Gastrocnemius medialis (tissue), 4 donors: ENCODE measurements around the gene NUTM2D. TPM values are rescaled to one million over a fixed set of nuclear protein-coding genes. Genes with fewer than 3 reads are reported as not detected.
"Not testable (repeated sequence)": the region's sequence is repeated elsewhere in the genome, so short reads cannot be mapped to it uniquely, and the experiment has no call there.

ENCODE experiments used
- ATAC-seq, 2 donors: fragments of 150-250 bp; one replicate each; pipeline ENCODE4 v1.9.1; 2016
- DNase-seq, 2 donors: peaks; one replicate each; pipeline ENCODE4 v3.0.0-alpha.2; 2019
- H3K27ac ChIP-seq, 4 donors: fragments of 200-600 bp; sonication (generic); 1 replicate in 1 of 4; 2 replicates in 3 of 4; pipeline ENCODE4 v1.5.1; 2016 to 2018; ENCODE audit warnings: mild to moderate bottlenecking in 2 of 4, moderate library complexity in 1 of 4
- H3K27me3 ChIP-seq, 3 donors: fragments of 200-600 bp; sonication (generic) in 2 of 3; 1 replicate in 1 of 3; 2 replicates in 2 of 3; pipeline versions ENCODE4 v1.5.1 to v1.6.0; 2016 to 2019; ENCODE audit warnings: mild to moderate bottlenecking in 1 of 3, moderate library complexity in 1 of 3
- H3K36me3 ChIP-seq, 2 donors: fragments of 200-600 bp; sonication (generic) in 1 of 2; one replicate each; pipeline ENCODE4 v1.5.1; 2017 to 2018
- H3K4me1 ChIP-seq, 2 donors: fragments of 200-600 bp; sonication (generic) in 1 of 2; one replicate each; pipeline ENCODE4 v1.5.1; 2016 to 2017; ENCODE audit warnings: mild to moderate bottlenecking in 2 of 2
- H3K4me3 ChIP-seq, 4 donors: fragments of 200-600 bp; sonication (generic) in 3 of 4; 1 replicate in 1 of 4; 2 replicates in 3 of 4; pipeline ENCODE4 v1.5.1; 2016 to 2019; ENCODE audit warnings: mild to moderate bottlenecking in 2 of 4
- H3K9me3 ChIP-seq, 3 donors: fragments of 200-600 bp; sonication (generic) in 2 of 3; 1 replicate in 1 of 3; 2 replicates in 2 of 3; pipeline ENCODE4 v1.5.1; 2016 to 2019
- in situ Hi-C, 4 donors: fragments of 200-750 bp; cut with MboI; loops; one replicate each; pipeline versions ENCODE4 v1.15.0 to v1.8.0; 2017; ENCODE audit warnings: low sequenced_read_pairs in 4 of 4
- intact Hi-C: fragments of 100-400 bp; cut with DNase I; formaldehyde crosslinking; loops from one replicate; pipeline ENCODE4 v1.15.1; 2023; ENCODE audit warnings: low total_unique reads
- total RNA-seq, 4 donors: library from RNA; depleted of rRNA; stranded (reverse); fragments of >200 nt; gene quantifications; one replicate each; pipeline versions ENCODE4 v1.1.0 to v1.2.3, GENCODE V29; 2016

The NUTM2D gene
- total RNA-seq, result 1 to 10 TPM in 2 of 4 donors, under 1 TPM in 2; 0.87 to 2.0 (median 1.1) TPM

DNA sequence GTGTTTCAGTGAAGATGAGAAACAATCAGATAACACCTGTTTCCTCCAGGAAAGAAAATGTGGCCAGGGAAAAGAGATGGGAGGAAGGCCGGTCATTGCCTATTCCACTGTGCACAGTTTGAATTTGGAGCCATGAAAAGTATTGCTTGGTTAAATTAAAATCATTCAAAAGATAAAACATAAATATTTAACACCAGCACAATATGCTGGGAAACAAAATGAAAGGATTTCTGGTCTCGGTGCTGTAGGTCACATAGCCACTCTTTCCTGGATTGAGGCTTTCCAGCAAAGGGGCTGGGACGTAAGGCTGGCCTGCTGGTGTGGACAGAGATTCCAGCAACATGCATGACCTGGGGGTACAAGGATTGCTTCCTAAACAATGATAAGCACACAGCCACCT, at the start of gene NUTM2D:
Gene NUTM2D (plus strand): TSS at position 301 of the 400 bp plus-strand sequence. CDS start 522 bp downstream, outside the sequence.
- H3K27ac ChIP-seq, intact Hi-C loops, DNase-seq, H3K4me1 ChIP-seq, H3K4me3 ChIP-seq, H3K9me3 ChIP-seq, H3K27me3 ChIP-seq, ATAC-seq, in situ Hi-C loops, H3K36me3 ChIP-seq: not testable (repeated sequence)

DNA sequence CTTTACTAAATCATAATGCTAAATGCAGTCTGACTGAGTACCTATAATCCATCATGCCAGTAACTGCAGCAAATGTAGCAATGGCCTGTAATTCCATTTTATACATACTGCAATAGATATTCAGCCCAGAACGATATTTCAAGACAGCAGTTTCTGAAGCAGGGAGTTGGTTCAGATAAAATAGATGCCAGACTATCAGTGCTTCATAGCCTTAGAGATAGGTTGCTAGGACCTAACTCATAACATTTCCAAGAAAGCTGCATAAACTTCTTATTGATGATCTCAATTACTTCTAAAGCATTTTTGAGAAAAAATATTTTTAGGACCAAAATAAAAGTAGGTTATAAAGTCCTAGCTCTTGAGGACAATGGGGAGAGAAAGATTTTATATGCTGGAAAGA, 48.8 kb upstream of the NUTM2D start:
- H3K27ac ChIP-seq, H3K4me1 ChIP-seq, in situ Hi-C loops, H3K9me3 ChIP-seq, H3K36me3 ChIP-seq, H3K27me3 ChIP-seq, DNase-seq, ATAC-seq, H3K4me3 ChIP-seq, intact Hi-C loops: not testable (repeated sequence)

GRCh38 chr10:87309657-87310056, 47.9 kb upstream of the NUTM2D start:
- H3K36me3 ChIP-seq, H3K27ac ChIP-seq, H3K27me3 ChIP-seq, DNase-seq, ATAC-seq, H3K4me1 ChIP-seq, intact Hi-C loops, in situ Hi-C loops, H3K9me3 ChIP-seq, H3K4me3 ChIP-seq: not testable (repeated sequence)

GRCh38 chr10:87311521-87311920, 46.0 kb upstream of the NUTM2D start:
- H3K27ac ChIP-seq, H3K4me3 ChIP-seq, in situ Hi-C loops, intact Hi-C loops, H3K9me3 ChIP-seq, H3K36me3 ChIP-seq, H3K27me3 ChIP-seq, DNase-seq: not testable (repeated sequence)
- H3K4me1 ChIP-seq, result peaks cover 0 to 18% of the 10 kb centered on the region in 2 donors
- ATAC-seq, result peak in 1 of 2 donors; percentile 46

DNA sequence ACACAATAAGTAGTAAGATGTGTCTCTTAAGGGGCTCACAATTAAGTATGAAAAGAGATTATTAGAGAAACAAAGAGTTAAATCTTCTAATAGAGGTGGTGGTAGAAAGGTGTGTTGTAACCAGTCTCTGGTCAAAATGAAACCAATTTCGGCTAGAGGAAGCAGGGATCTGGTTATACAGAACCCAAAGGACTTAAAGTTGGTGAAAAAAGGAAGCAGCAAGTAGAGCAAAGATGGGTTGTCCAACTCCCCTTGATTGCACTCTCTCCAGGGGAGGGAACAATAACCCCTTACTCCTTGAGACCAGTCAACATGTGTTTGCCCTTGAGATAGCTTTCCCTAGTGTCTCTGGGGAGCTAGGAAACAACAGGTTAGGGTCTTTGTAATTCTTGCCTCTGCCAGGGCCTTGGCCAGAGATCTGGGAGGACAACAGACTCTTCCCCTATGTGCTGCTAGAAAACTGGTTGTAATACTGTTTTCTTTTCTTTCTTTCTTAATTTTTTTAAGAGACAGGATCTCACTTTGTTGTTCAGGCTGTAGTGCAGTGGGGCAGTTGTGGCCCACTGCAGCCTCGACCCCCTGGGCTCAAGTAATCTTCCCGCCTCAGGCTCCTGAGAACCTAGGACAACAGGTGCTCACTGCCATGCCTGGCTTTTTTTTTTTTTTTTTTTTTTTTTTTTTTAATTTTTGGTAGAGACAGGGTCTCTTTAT, 43.7 kb upstream of the NUTM2D start:
- H3K27ac ChIP-seq, H3K27me3 ChIP-seq, H3K36me3 ChIP-seq, intact Hi-C loops, H3K4me3 ChIP-seq, ATAC-seq, H3K9me3 ChIP-seq, DNase-seq, in situ Hi-C loops: not testable (repeated sequence)
- peaks cover 0 to 18% of the 10 kb centered on the region in 2 donors for H3K4me1 ChIP-seq

GRCh38 chr10:87314360-87314973, 43.1 kb upstream of the NUTM2D start:
- H3K27me3 ChIP-seq, H3K4me3 ChIP-seq, intact Hi-C loops, H3K27ac ChIP-seq, H3K9me3 ChIP-seq, DNase-seq, in situ Hi-C loops, ATAC-seq, H3K36me3 ChIP-seq: not testable (repeated sequence)
- peaks cover 0 to 18% of the 10 kb centered on the region in 2 donors for H3K4me1 ChIP-seq

GRCh38 chr10:87321505-87321904, 36.0 kb upstream of the NUTM2D start:
- H3K4me3 ChIP-seq, H3K4me1 ChIP-seq, H3K27ac ChIP-seq, in situ Hi-C loops, H3K27me3 ChIP-seq, H3K36me3 ChIP-seq, H3K9me3 ChIP-seq, DNase-seq, ATAC-seq, intact Hi-C loops: not testable (repeated sequence)

DNA sequence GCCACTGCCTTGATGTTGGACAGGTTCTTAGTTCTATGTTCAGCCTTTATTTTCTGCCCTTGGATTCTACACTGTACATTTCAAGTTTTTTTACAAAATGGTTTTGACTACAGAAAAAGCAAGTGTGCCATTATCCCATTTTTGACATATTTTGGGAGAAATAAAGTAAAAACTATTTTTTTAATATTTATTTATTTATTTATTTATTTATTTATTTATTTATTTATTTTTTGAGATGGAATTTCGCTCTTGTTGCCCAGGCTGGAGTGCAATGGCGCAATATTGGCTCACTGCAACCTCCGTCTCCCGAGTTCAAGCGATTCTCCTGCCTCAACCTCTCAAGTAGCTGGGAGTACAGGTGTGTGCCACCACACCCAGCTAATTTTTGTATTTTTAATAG, 33.0 kb upstream of the NUTM2D start:
- H3K4me1 ChIP-seq, intact Hi-C loops, H3K27me3 ChIP-seq, in situ Hi-C loops, H3K27ac ChIP-seq, H3K36me3 ChIP-seq, DNase-seq, H3K4me3 ChIP-seq, H3K9me3 ChIP-seq, ATAC-seq: not testable (repeated sequence)

DNA sequence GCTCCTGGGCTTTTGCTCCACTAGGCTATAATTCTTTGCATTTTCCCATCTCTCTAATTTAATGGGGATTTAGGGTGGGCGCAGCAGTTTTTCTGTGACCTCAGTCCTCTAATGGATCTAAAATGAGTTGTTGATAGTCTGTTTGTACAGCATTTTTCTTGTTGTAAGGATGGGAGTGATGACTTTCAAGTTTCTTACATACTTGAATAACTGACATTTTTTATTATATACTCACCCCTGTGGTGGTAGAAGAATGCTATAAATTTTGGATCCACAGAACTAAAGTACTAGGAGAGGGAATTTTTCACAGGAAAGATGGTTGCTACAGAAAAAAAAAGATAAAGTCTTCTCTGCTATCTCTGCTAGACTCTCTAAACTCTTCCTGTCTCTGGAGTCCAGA, 29.6 kb upstream of the NUTM2D start:
- not testable (repeated sequence) for ATAC-seq

DNA sequence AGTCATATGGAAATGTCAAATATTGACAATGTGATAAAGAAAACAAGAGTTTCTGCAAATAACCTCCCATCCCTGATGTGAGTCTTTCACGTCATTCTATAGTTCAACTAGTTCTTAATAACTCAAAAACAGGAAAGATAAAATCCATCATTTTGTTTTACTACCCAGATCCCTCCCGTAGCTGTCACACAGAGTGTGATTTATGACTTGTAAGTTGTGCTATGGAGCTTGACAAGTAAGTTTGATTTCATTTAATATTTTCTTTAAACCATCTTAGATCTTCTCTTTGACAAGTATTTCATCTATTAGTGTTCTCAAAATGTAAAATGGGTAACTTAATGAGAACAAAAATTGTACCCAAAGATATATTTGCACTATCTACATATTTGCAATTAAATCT, 28.4 kb upstream of the NUTM2D start:
- intact Hi-C loops, result not testable (repeated sequence)

More for the DNA sequence above, 29.6 kb upstream of the NUTM2D start:
- intact Hi-C loops, H3K9me3 ChIP-seq, H3K27me3 ChIP-seq, H3K4me3 ChIP-seq, H3K4me1 ChIP-seq, H3K27ac ChIP-seq, in situ Hi-C loops, H3K36me3 ChIP-seq, DNase-seq: not testable (repeated sequence)

DNA sequence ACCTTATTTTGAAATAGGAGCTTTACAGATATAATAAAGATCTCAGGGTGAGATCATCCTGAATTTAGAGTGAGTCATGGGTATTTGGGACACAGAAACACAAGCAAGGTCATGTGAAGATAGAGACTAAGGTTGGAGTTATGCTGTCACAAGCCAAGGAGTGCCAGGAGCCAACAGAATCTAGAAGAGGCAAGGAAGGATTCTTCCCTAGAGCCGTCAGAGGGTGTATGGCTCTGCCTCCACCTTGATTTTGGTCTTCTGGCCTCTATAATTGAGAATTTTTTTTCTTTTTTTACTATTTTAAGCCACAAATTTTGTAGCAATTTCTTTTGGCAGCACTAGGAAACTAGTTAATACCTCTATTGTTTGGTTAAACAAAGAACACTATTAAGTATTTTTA, 24.9 kb upstream of the NUTM2D start:
- not testable (repeated sequence) for ATAC-seq

More for the DNA sequence above, 28.4 kb upstream of the NUTM2D start:
- H3K27me3 ChIP-seq, H3K27ac ChIP-seq, DNase-seq, H3K4me3 ChIP-seq, in situ Hi-C loops, ATAC-seq, H3K36me3 ChIP-seq, H3K9me3 ChIP-seq, H3K4me1 ChIP-seq: not testable (repeated sequence)

GRCh38 chr10:87340411-87340810, 17.1 kb upstream of the NUTM2D start:
- H3K27ac ChIP-seq, result peak overlapping the region in 1 of 4 donors; percentile 0
- DNase-seq, H3K9me3 ChIP-seq, ATAC-seq, H3K27me3 ChIP-seq, H3K4me3 ChIP-seq, in situ Hi-C loops, intact Hi-C loops, H3K36me3 ChIP-seq: not testable (repeated sequence)
- H3K4me1 ChIP-seq, result peaks cover 12 to 15% of the 10 kb centered on the region in 2 donors

More for the DNA sequence above, 24.9 kb upstream of the NUTM2D start:
- H3K4me1 ChIP-seq, DNase-seq, H3K36me3 ChIP-seq, H3K27me3 ChIP-seq, in situ Hi-C loops, H3K9me3 ChIP-seq, H3K27ac ChIP-seq, H3K4me3 ChIP-seq, intact Hi-C loops: not testable (repeated sequence)
